ENCODE data around the gene CANT1. TPM values are rescaled to one million over a fixed set of nuclear protein-coding genes. Genes with fewer than 3 reads are reported as not detected.

CANT1 gene
- total RNA-seq, 4 donors from 2014 or later, result 9.2 to 40.6 (median 21.5) TPM

DNA sequence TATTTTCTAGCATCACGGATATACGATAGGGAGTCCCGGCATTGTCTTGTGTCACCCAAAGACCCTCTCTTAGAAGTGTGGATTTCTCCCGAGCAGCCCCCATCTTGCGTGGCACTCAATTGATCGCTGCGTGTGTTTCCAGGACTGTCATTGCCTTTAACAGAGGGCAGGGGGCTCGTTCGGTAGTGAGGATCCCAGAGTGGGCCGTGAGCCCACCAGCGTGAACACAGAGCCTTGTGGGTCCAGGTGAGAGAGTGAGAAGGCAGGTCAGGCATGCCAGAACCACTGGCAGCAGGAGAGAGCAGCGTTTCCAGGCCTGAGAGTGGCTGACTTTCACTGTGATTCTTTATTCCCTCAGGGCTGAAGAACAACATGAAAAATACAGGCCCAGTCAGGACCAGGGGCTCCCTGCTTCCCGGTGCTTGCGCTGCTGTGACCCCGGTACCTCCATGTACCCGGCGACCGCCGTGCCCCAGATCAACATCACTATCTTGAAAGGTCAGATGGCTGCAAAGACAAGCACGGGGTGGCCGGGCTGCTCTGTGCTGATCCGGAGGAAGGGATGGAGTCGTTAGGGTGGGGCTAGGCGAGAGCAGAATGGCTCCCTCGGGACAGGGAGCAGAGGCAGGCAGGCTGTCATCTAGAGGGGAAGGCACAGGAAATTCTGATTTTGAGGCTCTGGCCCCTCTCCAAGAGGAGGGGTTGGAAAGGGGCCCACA, 36.8 kb upstream of the CANT1 start:
- peak in 1 of 2 donors; percentile 61 for DNase-seq
- Histone ChIP-seq H3K4me3 (no peak overlapping the region), H3K36me3 (no peaks in the 10 kb centered on the region), H3K9me3 (no peaks in the 10 kb centered on the region), H3K27ac (peak overlapping the region; percentile 21 to 72), H3K4me1 (no peaks in the 10 kb centered on the region), H3K27me3 (no peaks in the 10 kb centered on the region)
- intact Hi-C loops (cut with DNase I; ENCODE audit: low total_unique reads), result no loop called here
- TF ChIP-seq POLR2A (IDR thresholded peaks at IDR 0.05), result no peak
- TF ChIP-seq CTCF (IDR thresholded peaks at IDR 0.05), result peak in 1 of 4 experiments; percentile 0

DNA sequence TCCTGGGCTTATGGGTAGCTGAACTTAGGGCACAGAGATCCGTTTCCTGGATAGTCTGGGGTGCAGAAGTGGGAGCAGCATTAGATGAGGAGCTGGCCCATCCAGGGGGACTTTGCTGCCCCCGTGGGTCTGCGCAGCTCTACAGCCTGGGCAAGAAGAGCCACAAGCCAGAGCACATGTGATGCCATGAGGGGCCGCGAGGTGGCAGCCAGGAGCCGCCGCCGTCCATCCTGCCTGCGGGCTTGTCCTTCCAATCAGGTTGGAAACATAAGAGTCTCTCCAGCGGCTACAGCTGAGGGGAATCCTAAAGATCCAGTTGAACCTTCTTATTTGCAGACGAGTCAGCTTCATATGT, 36.3 kb upstream of the CANT1 start:
- Histone ChIP-seq H3K27ac (peak overlapping the region in 1 of 2 donors; percentile 72), H3K36me3 (no peaks in the 10 kb centered on the region), H3K9me3 (no peaks in the 10 kb centered on the region), H3K4me1 (no peaks in the 10 kb centered on the region), H3K27me3 (no peaks in the 10 kb centered on the region), H3K4me3 (no peak overlapping the region)
- peak; percentile 63 to 79 for DNase-seq
- TF ChIP-seq POLR2A (IDR thresholded peaks at IDR 0.05) (no peak), CTCF (IDR thresholded peaks at IDR 0.05) (peak; percentile 79 to 94 (median 90))
- intact Hi-C loops (cut with DNase I; ENCODE audit: low total_unique reads), result no loop called here

DNA sequence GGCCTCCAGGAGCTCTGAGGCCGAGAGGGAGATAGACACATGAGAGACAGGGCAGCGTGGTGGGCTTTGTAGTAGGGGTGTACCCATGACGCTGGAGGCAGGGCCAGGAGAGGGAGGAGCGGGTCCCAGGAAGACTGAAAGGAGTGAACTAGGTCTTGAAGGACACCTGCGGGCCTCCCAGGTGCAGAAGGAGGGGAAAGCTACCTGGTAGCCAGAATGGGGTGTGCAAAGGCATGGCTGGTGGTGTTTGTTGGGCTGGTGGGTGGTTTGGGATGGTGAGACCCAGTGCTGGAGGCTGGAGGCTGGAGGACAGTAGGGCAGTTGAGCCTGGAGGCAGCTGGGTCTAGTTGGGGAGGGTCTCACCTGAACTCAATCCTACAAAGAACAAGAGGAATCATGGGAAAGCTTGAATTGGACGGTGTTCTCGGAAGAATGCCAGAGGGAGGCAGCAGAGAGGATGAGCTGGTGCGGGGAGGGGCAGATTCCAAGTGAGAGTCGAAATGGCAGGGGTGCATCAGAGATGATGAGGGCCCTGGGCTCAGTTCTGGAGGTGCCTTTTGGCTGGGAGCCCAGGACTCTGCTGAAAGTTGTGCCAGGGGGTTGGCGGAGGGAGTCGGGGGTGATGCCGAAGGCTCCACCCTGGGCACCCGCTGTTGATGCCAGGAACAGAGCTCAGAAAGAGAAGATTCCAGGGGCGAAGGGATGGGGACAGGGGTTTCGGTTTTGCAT, 35.6 kb upstream of the CANT1 start:
- DNase-seq, result no peak
- no peaks in the 10 kb centered on the region for H3K36me3 ChIP-seq
- no peak overlapping the region for H3K27ac ChIP-seq
- no peaks in the 10 kb centered on the region for H3K4me1 ChIP-seq
- TF ChIP-seq CTCF (IDR thresholded peaks at IDR 0.05) (no peak), POLR2A (IDR thresholded peaks at IDR 0.05) (no peak)
- H3K4me3 ChIP-seq, result no peak overlapping the region
- no peaks in the 10 kb centered on the region for H3K27me3 ChIP-seq
- no peaks in the 10 kb centered on the region for H3K9me3 ChIP-seq
- intact Hi-C loops (cut with DNase I; ENCODE audit: low total_unique reads), result no loop called here

- H3K4me1 ChIP-seq, result no peaks in the 10 kb centered on the region
- DNase-seq, result no peak
Measured at GRCh38 chr17:79044462-79044861, 34.9 kb upstream of the CANT1 start.

More at GRCh38 chr17:79044462-79044861, 34.9 kb upstream of the CANT1 start:
- no peaks in the 10 kb centered on the region for H3K27me3 ChIP-seq
- no peak overlapping the region for H3K27ac ChIP-seq
- H3K4me3 ChIP-seq, result no peak overlapping the region
- TF ChIP-seq CTCF (IDR thresholded peaks at IDR 0.05), result no peak
- no peak for TF ChIP-seq POLR2A (IDR thresholded peaks at IDR 0.05)
- H3K36me3 ChIP-seq, result no peaks in the 10 kb centered on the region
- intact Hi-C loops (cut with DNase I; ENCODE audit: low total_unique reads), result no loop called here
- no peaks in the 10 kb centered on the region for H3K9me3 ChIP-seq
